Astrocyte (in vitro differentiated cells and primary cell): ENCODE data around the gene UNC5C. TPM values are rescaled to one million over a fixed set of nuclear protein-coding genes. Genes with fewer than 3 reads are reported as not detected.

Experiments used
- DNase-seq: peaks from one replicate; pipeline ENCODE4 v3.0.0-alpha.2; 2010; ENCODE audit warnings: low read depth
- FAIRE-seq: peaks from 2 replicates; lab custom pipeline; 2011; peaks lifted over from hg19 to GRCh38; lab: Jason Lieb, UNC
- H2AFZ ChIP-seq: 2 replicates; pipeline ENCODE4 v1.6.0; 2012; ENCODE audit warnings: low read depth, low read length, inconsistent platforms
- H3K27ac ChIP-seq: 2 replicates; pipeline ENCODE4 v1.5.1; 2011; ENCODE audit warnings: low read depth, low read length, inconsistent platforms
- H3K27me3 ChIP-seq: 2 replicates; pipeline ENCODE4 v1.6.0; 2011; ENCODE audit warnings: low read length, inconsistent platforms; ENCODE audit not compliant: insufficient read depth
- H3K36me3 ChIP-seq: 2 replicates; pipeline ENCODE4 v1.5.1; 2011; ENCODE audit warnings: low read length, inconsistent platforms; ENCODE audit not compliant: insufficient read depth
- H3K4me1 ChIP-seq: 2 replicates; pipeline ENCODE4 v1.5.1; 2011; ENCODE audit warnings: low read length, inconsistent platforms; ENCODE audit not compliant: insufficient read depth
- H3K4me2 ChIP-seq: 2 replicates; pipeline ENCODE4 v1.6.0; 2012; ENCODE audit warnings: low read length, inconsistent platforms
- H3K4me3 ChIP-seq: 2 replicates; pipeline ENCODE4 v1.5.1; 2011; ENCODE audit warnings: low read depth, mild to moderate bottlenecking, low read length, inconsistent platforms; ENCODE audit not compliant: insufficient read depth
- H3K79me2 ChIP-seq: 2 replicates; pipeline ENCODE4 v1.6.0; 2012; ENCODE audit warnings: mild to moderate bottlenecking, low read length, inconsistent platforms; ENCODE audit not compliant: insufficient read depth
- H3K9ac ChIP-seq: 2 replicates; pipeline ENCODE4 v1.6.0; 2012; ENCODE audit warnings: mild to moderate bottlenecking, low read length, inconsistent platforms
- H3K9me3 ChIP-seq: 2 replicates; pipeline ENCODE4 v1.5.1; 2012; ENCODE audit warnings: low read depth, mild to moderate bottlenecking, low read length, inconsistent platforms; ENCODE audit not compliant: insufficient read depth
- H4K20me1 ChIP-seq: 2 replicates; pipeline ENCODE4 v1.6.0; 2012; ENCODE audit warnings: low read length, inconsistent platforms; ENCODE audit not compliant: insufficient read depth
- H3K27ac Mint-ChIP-seq: one replicate; pipeline ENCODE4 v1.8.0; 2021; ENCODE audit warnings: mild to moderate bottlenecking, mixed read lengths; ENCODE audit not compliant: unreplicated experiment
- H3K27me3 Mint-ChIP-seq: one replicate; pipeline ENCODE4 v1.8.0; 2021; ENCODE audit warnings: low read depth, mixed read lengths; ENCODE audit not compliant: unreplicated experiment
- H3K36me3 Mint-ChIP-seq: one replicate; pipeline ENCODE4 v1.8.0; 2021; ENCODE audit warnings: low read depth, mixed read lengths; ENCODE audit not compliant: unreplicated experiment
- H3K4me1 Mint-ChIP-seq: one replicate; pipeline ENCODE4 v1.8.0; 2021; ENCODE audit warnings: low read depth, mixed read lengths; ENCODE audit not compliant: unreplicated experiment
- H3K4me3 Mint-ChIP-seq: one replicate; pipeline ENCODE4 v1.8.0; 2021; ENCODE audit warnings: mild to moderate bottlenecking, moderate library complexity, mixed read lengths; ENCODE audit not compliant: unreplicated experiment
- H3K9me3 Mint-ChIP-seq: one replicate; pipeline ENCODE4 v1.8.0; 2021; ENCODE audit warnings: mild to moderate bottlenecking, mixed read lengths; ENCODE audit not compliant: unreplicated experiment
- EZH2 ChIP-seq: IDR thresholded peaks from 2 replicates; pipeline ENCODE4 v1.6.1; 2012; ENCODE audit warnings: mild to moderate bottlenecking, low read length, inconsistent platforms; ENCODE audit not compliant: insufficient read depth
- total RNA-seq: library from RNA; stranded (reverse); gene quantifications from 2 replicates; pipeline ENCODE4 v1.2.1, GENCODE V29; 2021
- TF ChIP-seq, protein P1 (sequence below): IDR thresholded peaks from 2 replicates; pipeline ENCODE4 v1.5.1; 2011; ENCODE audit warnings: low read depth, mild to moderate bottlenecking, inconsistent platforms, low read length, moderate library complexity; ENCODE audit not compliant: insufficient read depth

Gene UNC5C
- total RNA-seq, 1 donor from 2014 or later, result 3.1 TPM

DNA sequence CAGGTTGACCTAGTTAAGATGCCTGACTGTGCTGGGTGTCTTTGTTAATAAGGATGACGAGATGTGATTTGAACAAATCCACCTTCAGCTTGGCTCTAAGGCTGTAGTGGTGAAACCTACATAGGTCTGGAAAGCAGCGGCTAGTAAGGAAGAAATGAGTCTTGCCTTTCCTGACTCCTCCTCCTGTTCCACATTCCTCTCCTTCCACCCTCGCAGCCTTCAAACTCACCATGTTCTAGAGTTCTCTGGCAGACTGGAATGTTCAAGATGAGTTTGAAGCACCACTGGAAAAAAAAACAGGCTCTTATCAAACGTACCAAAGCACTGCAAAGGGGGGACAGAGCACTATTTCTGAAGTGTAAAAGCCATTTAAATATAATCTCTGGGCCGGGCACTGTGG, 395.6 kb downstream of the UNC5C start:
- Mint-ChIP-seq H3K4me3 (no peak overlapping the region), H3K9me3 (no peaks in the 10 kb centered on the region), H3K4me1 (peaks cover 19% of the 10 kb centered on the region), H3K27ac (no peak overlapping the region), H3K36me3 (peaks cover 2% of the 10 kb centered on the region), H3K27me3 (no peaks in the 10 kb centered on the region)
- DNase-seq (no peak), FAIRE-seq (no peak)
- no peak overlapping the region for H3K4me2 ChIP-seq
- H2AFZ ChIP-seq, result no peak overlapping the region
- H3K27me3 ChIP-seq, result no peaks in the 10 kb centered on the region
- H4K20me1 ChIP-seq, result no peaks in the 10 kb centered on the region
- no peaks in the 10 kb centered on the region for H3K36me3 ChIP-seq
- no peaks in the 10 kb centered on the region for H3K9me3 ChIP-seq
- no peak overlapping the region for H3K4me3 ChIP-seq
- H3K27ac ChIP-seq, result no peak overlapping the region
- TF ChIP-seq EZH2, result no peak
- TF ChIP-seq, protein P1, sequence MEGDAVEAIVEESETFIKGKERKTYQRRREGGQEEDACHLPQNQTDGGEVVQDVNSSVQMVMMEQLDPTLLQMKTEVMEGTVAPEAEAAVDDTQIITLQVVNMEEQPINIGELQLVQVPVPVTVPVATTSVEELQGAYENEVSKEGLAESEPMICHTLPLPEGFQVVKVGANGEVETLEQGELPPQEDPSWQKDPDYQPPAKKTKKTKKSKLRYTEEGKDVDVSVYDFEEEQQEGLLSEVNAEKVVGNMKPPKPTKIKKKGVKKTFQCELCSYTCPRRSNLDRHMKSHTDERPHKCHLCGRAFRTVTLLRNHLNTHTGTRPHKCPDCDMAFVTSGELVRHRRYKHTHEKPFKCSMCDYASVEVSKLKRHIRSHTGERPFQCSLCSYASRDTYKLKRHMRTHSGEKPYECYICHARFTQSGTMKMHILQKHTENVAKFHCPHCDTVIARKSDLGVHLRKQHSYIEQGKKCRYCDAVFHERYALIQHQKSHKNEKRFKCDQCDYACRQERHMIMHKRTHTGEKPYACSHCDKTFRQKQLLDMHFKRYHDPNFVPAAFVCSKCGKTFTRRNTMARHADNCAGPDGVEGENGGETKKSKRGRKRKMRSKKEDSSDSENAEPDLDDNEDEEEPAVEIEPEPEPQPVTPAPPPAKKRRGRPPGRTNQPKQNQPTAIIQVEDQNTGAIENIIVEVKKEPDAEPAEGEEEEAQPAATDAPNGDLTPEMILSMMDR, result no peak
- no peaks in the 10 kb centered on the region for H3K4me1 ChIP-seq
- no peaks in the 10 kb centered on the region for H3K79me2 ChIP-seq
- H3K9ac ChIP-seq, result no peak overlapping the region

DNA sequence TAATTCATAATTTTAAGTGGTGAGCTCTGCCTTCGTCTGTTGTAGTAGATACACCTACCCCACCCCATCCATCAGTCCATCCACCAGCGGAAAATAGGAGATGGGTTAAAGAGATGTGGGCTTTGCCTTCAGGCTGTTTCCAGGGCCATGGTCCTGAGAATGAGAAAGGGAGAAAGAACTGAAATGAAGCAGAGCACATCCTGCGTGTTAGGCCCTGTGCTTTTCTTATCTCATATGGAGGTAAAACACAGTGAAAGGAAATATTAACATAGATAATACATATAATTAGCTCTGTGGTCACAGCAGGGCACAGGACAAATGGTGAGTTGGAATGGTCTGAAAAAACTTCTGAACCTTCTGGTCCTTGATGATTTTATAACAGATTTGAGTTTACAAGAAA, 397.5 kb downstream of the UNC5C start:
- no peaks in the 10 kb centered on the region for H3K79me2 ChIP-seq
- TF ChIP-seq, protein P1, result no peak
- no peak for TF ChIP-seq EZH2
- H3K36me3 ChIP-seq, result no peaks in the 10 kb centered on the region
- H3K4me1 Mint-ChIP-seq, result peaks cover 13% of the 10 kb centered on the region
- H3K27ac Mint-ChIP-seq, result no peak overlapping the region
- FAIRE-seq (no peak), DNase-seq (no peak)
- no peak overlapping the region for H2AFZ ChIP-seq
- H4K20me1 ChIP-seq, result no peaks in the 10 kb centered on the region
- no peaks in the 10 kb centered on the region for H3K9me3 Mint-ChIP-seq
- H3K9me3 ChIP-seq, result no peaks in the 10 kb centered on the region
- H3K27me3 Mint-ChIP-seq, result no peaks in the 10 kb centered on the region
- no peaks in the 10 kb centered on the region for H3K4me1 ChIP-seq
- H3K36me3 Mint-ChIP-seq, result peaks cover 2% of the 10 kb centered on the region
- H3K4me3 Mint-ChIP-seq, result no peak overlapping the region
- H3K9ac ChIP-seq, result no peak overlapping the region
- H3K27me3 ChIP-seq, result no peaks in the 10 kb centered on the region
- H3K4me3 ChIP-seq, result no peak overlapping the region
- no peak overlapping the region for H3K27ac ChIP-seq
- H3K4me2 ChIP-seq, result no peak overlapping the region

DNA sequence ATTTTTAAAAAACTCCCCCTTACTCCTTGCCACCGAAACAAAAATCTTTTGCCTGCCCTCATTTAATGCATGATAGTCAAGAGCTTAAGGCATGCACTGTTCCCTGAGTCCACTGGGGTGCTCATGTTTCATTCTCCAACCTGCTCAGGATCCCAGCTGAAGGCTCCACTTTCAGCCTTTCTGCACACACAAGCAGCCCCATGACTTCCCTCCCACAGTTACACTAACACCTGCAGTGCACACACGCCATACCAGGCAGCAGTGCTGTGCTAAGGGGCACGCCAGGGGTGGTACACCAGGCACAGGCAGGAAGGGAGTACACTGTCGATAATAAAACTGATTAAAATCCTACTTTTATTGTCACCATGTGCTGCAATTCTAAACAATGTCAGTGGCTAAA, 405.8 kb downstream of the UNC5C start:
- peaks cover 11% of the 10 kb centered on the region for H3K4me1 Mint-ChIP-seq
- no peak overlapping the region for H2AFZ ChIP-seq
- no peak for FAIRE-seq
- peaks cover 16% of the 10 kb centered on the region for H3K9me3 Mint-ChIP-seq
- no peak overlapping the region for H3K27ac ChIP-seq
- H3K9me3 ChIP-seq, result no peaks in the 10 kb centered on the region
- TF ChIP-seq, protein P1, result no peak
- no peak for TF ChIP-seq EZH2
- no peaks in the 10 kb centered on the region for H3K79me2 ChIP-seq
- H3K36me3 ChIP-seq, result no peaks in the 10 kb centered on the region
- no peak overlapping the region for H3K4me3 ChIP-seq
- no peak overlapping the region for H3K9ac ChIP-seq
- no peak overlapping the region for H3K27ac Mint-ChIP-seq
- H4K20me1 ChIP-seq, result no peaks in the 10 kb centered on the region
- DNase-seq, result no peak
- H3K27me3 Mint-ChIP-seq, result no peaks in the 10 kb centered on the region
- no peaks in the 10 kb centered on the region for H3K27me3 ChIP-seq
- H3K4me2 ChIP-seq, result no peak overlapping the region
- no peaks in the 10 kb centered on the region for H3K4me1 ChIP-seq
- no peak overlapping the region for H3K4me3 Mint-ChIP-seq
- H3K36me3 Mint-ChIP-seq, result peaks cover 11% of the 10 kb centered on the region
